DND-41 (cell line): Measurements from ENCODE around the gene CCL28.

Experiments used
- EZH2 ChIP-seq: IDR thresholded peaks from 3 replicates; pipeline ENCODE4 v1.6.1; 2012; ENCODE audit warnings: borderline replicate concordance, low read depth, mild to moderate bottlenecking, moderate library complexity, low read length, inconsistent platforms; ENCODE audit not compliant: severe bottlenecking
- TF ChIP-seq, protein P1 (sequence below): IDR thresholded peaks from 2 replicates; pipeline ENCODE4 v1.5.1; 2012; ENCODE audit warnings: borderline replicate concordance, low read length, moderate library complexity, mild to moderate bottlenecking; ENCODE audit not compliant: poor library complexity, severe bottlenecking; ENCODE audit errors: extremely low read depth

- TF ChIP-seq, protein P1, sequence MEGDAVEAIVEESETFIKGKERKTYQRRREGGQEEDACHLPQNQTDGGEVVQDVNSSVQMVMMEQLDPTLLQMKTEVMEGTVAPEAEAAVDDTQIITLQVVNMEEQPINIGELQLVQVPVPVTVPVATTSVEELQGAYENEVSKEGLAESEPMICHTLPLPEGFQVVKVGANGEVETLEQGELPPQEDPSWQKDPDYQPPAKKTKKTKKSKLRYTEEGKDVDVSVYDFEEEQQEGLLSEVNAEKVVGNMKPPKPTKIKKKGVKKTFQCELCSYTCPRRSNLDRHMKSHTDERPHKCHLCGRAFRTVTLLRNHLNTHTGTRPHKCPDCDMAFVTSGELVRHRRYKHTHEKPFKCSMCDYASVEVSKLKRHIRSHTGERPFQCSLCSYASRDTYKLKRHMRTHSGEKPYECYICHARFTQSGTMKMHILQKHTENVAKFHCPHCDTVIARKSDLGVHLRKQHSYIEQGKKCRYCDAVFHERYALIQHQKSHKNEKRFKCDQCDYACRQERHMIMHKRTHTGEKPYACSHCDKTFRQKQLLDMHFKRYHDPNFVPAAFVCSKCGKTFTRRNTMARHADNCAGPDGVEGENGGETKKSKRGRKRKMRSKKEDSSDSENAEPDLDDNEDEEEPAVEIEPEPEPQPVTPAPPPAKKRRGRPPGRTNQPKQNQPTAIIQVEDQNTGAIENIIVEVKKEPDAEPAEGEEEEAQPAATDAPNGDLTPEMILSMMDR = no peak
- TF ChIP-seq EZH2 = no peak
These were observed 21.7 kb downstream of the CCL28 start for GRCh38 chr5:43390471-43390870.
